PC-9 (cell line): ENCODE measurements around the gene CLECL1. TPM values are rescaled to one million over a fixed set of nuclear protein-coding genes. Genes with fewer than 3 reads are reported as not detected.

Source experiments
- BruUV-seq: library from RNA; stranded (reverse); fragments of 400-500 nt; replicated peaks from 2 replicates; lab custom pipeline; 2021; lab: Mats Ljungman, UMichigan
- CTCF ChIA-PET: fragments of 300-600 bp; sonication (Branson Sonifier 250); formaldehyde crosslinking; loops from one replicate; lab custom pipeline; 2022; ENCODE audit warnings: antibody characterized with exemption; lab: Charles Lee
- POLR2A ChIA-PET: fragments of 300-600 bp; sonication (Branson Sonifier 250); formaldehyde crosslinking; loops from one replicate; lab custom pipeline; 2022; ENCODE audit warnings: antibody characterized with exemption; ENCODE audit not compliant: unreplicated experiment; lab: Charles Lee
- DNase-seq, 2 experiments: peaks; one replicate each; pipeline versions ENCODE4 v3.0.0 to v3.0.0-alpha.2; 2015 to 2022; ENCODE audit warnings: mixed read lengths in 1 of 2
- H2AFZ ChIP-seq: fragments of 200-600 bp; sonication (generic); 2 replicates; pipeline ENCODE4 v1.8.1; 2017; ENCODE audit warnings: antibody characterized with exemption
- H3F3A ChIP-seq: fragments of 200-600 bp; sonication (generic); 2 replicates; pipeline ENCODE4 v1.8.1; 2017; ENCODE audit warnings: antibody characterized with exemption, mild to moderate bottlenecking, low read depth; ENCODE audit not compliant: insufficient read depth
- H3K27ac ChIP-seq: fragments of 200-600 bp; sonication (generic); 2 replicates; pipeline ENCODE4 v1.6.1; 2016; ENCODE audit warnings: mixed run types
- H3K27me3 ChIP-seq: fragments of 200-600 bp; sonication (generic); 2 replicates; pipeline ENCODE4 v1.6.1; 2016; ENCODE audit warnings: low read depth, mixed run types; ENCODE audit not compliant: insufficient read depth
- H3K36me3 ChIP-seq: fragments of 200-600 bp; sonication (generic); 2 replicates; pipeline ENCODE4 v1.6.1; 2016; ENCODE audit warnings: low read depth, mixed run types
- H3K4me1 ChIP-seq: fragments of 200-600 bp; sonication (generic); replicated peaks from 2 replicates; pipeline ENCODE4 v1.6.1; 2016; ENCODE audit warnings: mixed run types; ENCODE audit not compliant: insufficient read depth
- H3K4me2 ChIP-seq: fragments of 200-600 bp; sonication (generic); 2 replicates; pipeline ENCODE4 v1.6.1; 2017; ENCODE audit warnings: mixed run types
- H3K4me3 ChIP-seq: fragments of 200-600 bp; sonication (generic); 2 replicates; pipeline ENCODE4 v1.6.1; 2016; ENCODE audit warnings: mixed run types
- H3K79me2 ChIP-seq: fragments of 200-600 bp; sonication (generic); 2 replicates; pipeline ENCODE4 v1.6.1; 2017; ENCODE audit warnings: low read depth, mixed run types
- H3K9me2 ChIP-seq: fragments of 200-600 bp; sonication (generic); 2 replicates; pipeline ENCODE4 v1.8.1; 2017; ENCODE audit warnings: mild to moderate bottlenecking; ENCODE audit not compliant: insufficient read depth
- H3K9me3 ChIP-seq: fragments of 200-600 bp; sonication (generic); 2 replicates; pipeline ENCODE4 v1.8.1; 2016; ENCODE audit warnings: low read depth; ENCODE audit not compliant: insufficient read depth
- H4K20me1 ChIP-seq: fragments of 200-600 bp; sonication (generic); 2 replicates; pipeline ENCODE4 v1.8.1; 2017; ENCODE audit not compliant: insufficient read depth
- EZH2 ChIP-seq: fragments of 200-600 bp; sonication (generic); IDR thresholded peaks from 2 replicates; pipeline ENCODE4 v1.8.0; 2017; ENCODE audit warnings: antibody characterized with exemption, low read depth
- intact Hi-C: fragments of 100-400 bp; cut with micrococcal nuclease; formaldehyde crosslinking; loops from one replicate; pipeline ENCODE4 v1.10.0; 2022; ENCODE audit not compliant: unreplicated experiment
- total RNA-seq: library from RNA; stranded (reverse); gene quantifications from 2 replicates; pipeline ENCODE4 v1.2.3, GENCODE V29; 2021
- TF ChIP-seq, protein P1 (sequence below): fragments of 200-600 bp; sonication (generic); conservative IDR thresholded peaks from 2 replicates; pipeline ENCODE4 v1.6.1; 2017; ENCODE audit warnings: mixed run types, antibody characterized with exemption, mild to moderate bottlenecking, moderate library complexity

Gene CLECL1
- total RNA-seq, 1 experiment from 2014 or later: not detected

DNA sequence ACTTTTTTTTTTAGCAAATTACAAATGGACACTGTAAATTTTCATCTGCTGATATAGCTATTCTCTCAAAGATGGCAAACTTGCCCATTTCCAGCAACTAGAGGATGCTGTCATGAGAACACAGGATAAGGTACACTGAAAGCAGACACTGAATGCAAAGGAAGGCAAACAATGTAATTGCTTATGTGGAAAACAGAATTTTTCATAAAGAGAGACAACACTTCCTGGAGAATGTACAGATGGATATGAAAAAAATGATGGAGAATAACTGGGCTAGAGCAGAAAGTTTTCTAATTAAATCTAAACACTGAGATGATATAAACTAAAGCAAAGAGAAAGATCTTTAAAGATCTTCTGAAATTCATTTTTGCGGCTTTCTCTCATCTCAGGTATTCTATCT lies 27.2 kb upstream of the CLECL1 start:
- CTCF ChIA-PET: interaction anchor here (0.6 kb wide), 1 partner anchor 272 kb away, joined by 3 read pairs; no protein-coding TSS in a partner anchor
- H3K4me1 ChIP-seq: no peaks in the 10 kb centered on the region
- H3K4me3 ChIP-seq: no peak overlapping the region
- H3K36me3 ChIP-seq: no peaks in the 10 kb centered on the region
- BruUV-seq: no TSS peak
- H3K4me2 ChIP-seq: no peak overlapping the region
- intact Hi-C loops: no loop called here
- H3F3A ChIP-seq: no peaks in the 10 kb centered on the region
- TF ChIP-seq EZH2: no peak
- TF ChIP-seq, protein P1, sequence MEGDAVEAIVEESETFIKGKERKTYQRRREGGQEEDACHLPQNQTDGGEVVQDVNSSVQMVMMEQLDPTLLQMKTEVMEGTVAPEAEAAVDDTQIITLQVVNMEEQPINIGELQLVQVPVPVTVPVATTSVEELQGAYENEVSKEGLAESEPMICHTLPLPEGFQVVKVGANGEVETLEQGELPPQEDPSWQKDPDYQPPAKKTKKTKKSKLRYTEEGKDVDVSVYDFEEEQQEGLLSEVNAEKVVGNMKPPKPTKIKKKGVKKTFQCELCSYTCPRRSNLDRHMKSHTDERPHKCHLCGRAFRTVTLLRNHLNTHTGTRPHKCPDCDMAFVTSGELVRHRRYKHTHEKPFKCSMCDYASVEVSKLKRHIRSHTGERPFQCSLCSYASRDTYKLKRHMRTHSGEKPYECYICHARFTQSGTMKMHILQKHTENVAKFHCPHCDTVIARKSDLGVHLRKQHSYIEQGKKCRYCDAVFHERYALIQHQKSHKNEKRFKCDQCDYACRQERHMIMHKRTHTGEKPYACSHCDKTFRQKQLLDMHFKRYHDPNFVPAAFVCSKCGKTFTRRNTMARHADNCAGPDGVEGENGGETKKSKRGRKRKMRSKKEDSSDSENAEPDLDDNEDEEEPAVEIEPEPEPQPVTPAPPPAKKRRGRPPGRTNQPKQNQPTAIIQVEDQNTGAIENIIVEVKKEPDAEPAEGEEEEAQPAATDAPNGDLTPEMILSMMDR: no peak
- no peaks in the 10 kb centered on the region for H3K27me3 ChIP-seq
- POLR2A ChIA-PET: no interaction called here
- no peaks in the 10 kb centered on the region for H3K79me2 ChIP-seq
- no peaks in the 10 kb centered on the region; the same call in 1 of the 2 replicates for H3K9me3 ChIP-seq
- H3K27ac ChIP-seq: no peak overlapping the region
- H4K20me1 ChIP-seq: no peaks in the 10 kb centered on the region
- no peak overlapping the region for H2AFZ ChIP-seq
- no peak for DNase-seq
- H3K9me2 ChIP-seq: no peaks in the 10 kb centered on the region

DNA sequence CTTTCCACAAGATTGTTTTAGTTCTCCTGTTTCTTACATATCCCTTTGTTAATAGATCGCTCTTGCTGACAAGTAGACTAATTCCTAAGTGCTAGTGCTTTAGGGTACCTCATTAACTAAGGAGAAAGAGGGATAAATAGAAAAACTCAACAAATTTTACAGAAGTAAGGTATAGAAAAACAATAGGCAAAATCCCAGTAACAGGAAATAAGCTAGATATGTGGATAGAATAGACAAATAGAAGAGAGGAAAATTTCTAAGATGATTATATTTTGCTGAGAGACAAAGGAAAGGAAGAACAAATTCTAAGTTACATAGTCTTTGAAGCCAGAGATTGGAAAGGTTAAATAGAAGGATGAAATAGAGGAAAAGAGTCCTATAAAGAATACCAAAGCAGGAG lies 26.8 kb upstream of the CLECL1 start:
- no peak overlapping the region for H2AFZ ChIP-seq
- H3K79me2 ChIP-seq: no peaks in the 10 kb centered on the region
- TF ChIP-seq, protein P1: no peak
- no peak for TF ChIP-seq EZH2
- no peak for DNase-seq
- no peaks in the 10 kb centered on the region for H3K4me1 ChIP-seq
- H3K9me2 ChIP-seq: no peaks in the 10 kb centered on the region
- POLR2A ChIA-PET: interaction anchor here (0.7 kb wide), 1 partner anchor 802 kb away, joined by 3 read pairs; no protein-coding TSS in a partner anchor
- no peaks in the 10 kb centered on the region for H3F3A ChIP-seq
- no peaks in the 10 kb centered on the region; the same call in 1 of the 2 replicates for H3K9me3 ChIP-seq
- no peak overlapping the region for H3K27ac ChIP-seq
- H3K4me3 ChIP-seq: no peak overlapping the region
- no peaks in the 10 kb centered on the region for H4K20me1 ChIP-seq
- no peak overlapping the region for H3K4me2 ChIP-seq
- CTCF ChIA-PET: interaction anchor here (0.6 kb wide), 1 partner anchor 273 kb away, joined by 3 read pairs; no protein-coding TSS in a partner anchor
- no peaks in the 10 kb centered on the region for H3K36me3 ChIP-seq
- no peaks in the 10 kb centered on the region for H3K27me3 ChIP-seq
- intact Hi-C loops: loop anchor here (10.0 kb wide), 1 partner anchor 455 kb away; the partner anchor contains the start of gene GABARAPL1
- no TSS peak for BruUV-seq

DNA sequence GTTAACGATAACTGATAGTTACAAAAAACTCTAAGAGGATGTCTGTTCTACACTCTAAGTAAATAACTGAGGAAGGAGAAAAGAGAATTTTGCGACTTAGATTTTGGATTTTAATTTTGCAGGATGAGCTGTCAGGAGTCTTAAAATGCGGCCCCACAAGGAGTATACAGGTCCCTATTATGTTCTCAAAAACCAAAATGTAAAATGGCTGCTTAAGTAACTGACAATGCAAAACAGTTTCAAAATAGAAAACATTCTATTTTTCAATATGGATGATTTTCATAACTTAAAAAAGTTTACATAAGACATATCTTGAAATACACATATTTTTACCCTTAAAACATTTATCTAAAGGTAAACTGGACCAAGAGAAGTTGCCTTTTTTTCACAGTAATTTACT lies 25.2 kb upstream of the CLECL1 start:
- intact Hi-C loops: loop anchor here (10.0 kb wide), 1 partner anchor 457 kb away; the partner anchor contains the start of gene GABARAPL1
- H3K27me3 ChIP-seq: no peaks in the 10 kb centered on the region
- no TSS peak for BruUV-seq

More for the DNA sequence above, 25.2 kb upstream of the CLECL1 start:
- no peaks in the 10 kb centered on the region for H4K20me1 ChIP-seq
- no peak for DNase-seq
- H2AFZ ChIP-seq: no peak overlapping the region
- TF ChIP-seq, protein P1: no peak
- TF ChIP-seq EZH2: no peak
- no peaks in the 10 kb centered on the region for H3F3A ChIP-seq
- POLR2A ChIA-PET: interaction anchor here (0.6 kb wide), 1 partner anchor 964 kb away, joined by 3 read pairs; no protein-coding TSS in a partner anchor
- H3K36me3 ChIP-seq: no peaks in the 10 kb centered on the region
- H3K4me1 ChIP-seq: no peaks in the 10 kb centered on the region
- H3K9me2 ChIP-seq: no peaks in the 10 kb centered on the region
- CTCF ChIA-PET: interaction anchor here (0.6 to 1.1 kb wide), 2 partner anchors 56 to 148 kb away, joined by 3 read pairs; no protein-coding TSS in a partner anchor
- H3K4me3 ChIP-seq: no peak overlapping the region
- H3K9me3 ChIP-seq: no peaks in the 10 kb centered on the region; the same call in 1 of the 2 replicates
- H3K79me2 ChIP-seq: no peaks in the 10 kb centered on the region
- no peak overlapping the region for H3K27ac ChIP-seq
- no peak overlapping the region for H3K4me2 ChIP-seq
